GM21825 (cell line): ENCODE measurements around the gene COL4A2.

Experiments used
- ATAC-seq: cut with Tn5 transposase; IDR thresholded peaks from one replicate; pipeline ENCODE4 v1.9.1; 2021; ENCODE audit warnings: mild to moderate bottlenecking, moderate library complexity; ENCODE audit not compliant: unreplicated experiment

Gene COL4A2

DNA sequence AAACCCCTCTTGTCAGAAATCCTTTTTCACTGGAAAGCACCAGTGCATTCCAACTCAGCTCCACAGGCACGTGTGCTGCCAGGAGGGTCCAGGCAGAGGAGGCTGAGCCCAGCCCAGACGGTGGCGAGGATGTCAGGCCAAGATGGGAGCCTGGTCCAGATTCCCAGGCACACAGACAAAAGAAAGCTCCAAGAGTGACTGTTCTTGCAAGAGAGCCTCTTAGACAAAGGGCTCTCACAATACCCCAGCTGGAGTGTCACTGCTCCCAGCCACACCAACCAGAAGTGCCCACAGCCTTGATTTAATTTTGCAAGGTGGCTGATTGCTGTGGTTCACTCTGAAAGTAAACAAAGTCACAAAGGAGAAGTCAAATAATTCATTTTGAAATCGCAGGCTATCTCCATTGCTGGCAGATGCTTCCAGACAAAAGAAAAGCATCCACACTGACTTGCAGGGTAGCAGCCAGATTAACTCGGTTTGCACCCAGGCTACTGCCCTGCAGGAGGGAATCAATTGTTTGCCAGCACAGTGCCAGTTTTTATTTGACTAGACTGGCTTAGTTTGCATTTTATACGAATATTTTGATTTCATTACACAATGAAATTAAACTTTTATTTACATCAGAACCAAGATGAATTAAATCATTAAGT, 159.3 kb downstream of the COL4A2 start:
- no peak for ATAC-seq

DNA sequence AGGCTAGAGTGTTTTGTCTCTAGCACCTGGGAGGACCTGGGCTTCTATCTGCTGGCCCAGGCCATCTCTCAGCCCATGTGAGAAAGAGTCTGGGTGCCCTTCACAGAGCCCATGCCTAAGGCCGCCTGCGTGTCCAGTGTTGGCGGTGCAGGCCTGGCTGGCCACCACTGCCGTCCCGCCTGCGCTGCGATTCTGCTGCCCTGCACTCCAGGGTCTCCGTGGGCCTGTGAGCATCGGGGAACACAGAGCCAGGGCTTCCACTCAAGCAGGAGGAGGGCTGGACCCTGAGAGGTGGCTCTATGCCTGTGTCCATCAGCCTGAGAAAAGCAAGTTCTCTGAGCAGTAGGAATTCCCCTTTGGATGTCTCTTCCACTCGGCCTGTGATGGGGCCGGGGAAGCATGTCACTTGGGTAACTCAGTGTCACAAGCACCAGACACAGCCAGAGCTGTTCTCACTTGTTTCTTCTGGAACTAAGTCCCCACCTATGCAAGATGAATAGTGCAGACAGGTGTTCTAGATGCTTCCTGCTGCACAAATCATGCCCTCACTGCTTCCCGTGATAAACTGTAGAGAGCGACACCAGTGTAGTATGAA, 160.5 kb downstream of the COL4A2 start:
- no peak for ATAC-seq

- no peak for ATAC-seq
Observed at GRCh38 chr13:110468986-110469495, 162.0 kb downstream of the COL4A2 start.

DNA sequence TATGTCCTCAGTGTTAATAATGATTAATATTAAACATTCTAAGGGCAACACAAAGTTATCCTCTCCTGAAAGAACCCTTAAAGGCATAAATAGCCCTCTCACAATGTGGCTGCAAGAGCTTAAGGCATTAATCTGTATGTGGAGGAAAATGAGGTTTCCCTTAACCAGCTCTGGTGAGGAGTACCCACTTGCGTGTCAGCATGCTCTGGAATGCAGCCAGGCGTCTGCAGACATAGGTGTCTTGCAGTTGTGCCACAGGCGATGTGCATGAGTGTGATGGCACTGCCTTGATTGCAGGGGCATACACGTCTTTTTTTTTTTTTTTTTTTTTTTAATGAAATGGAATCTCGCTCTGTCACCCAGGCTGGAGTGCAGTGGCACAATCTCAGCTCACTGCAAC, 162.5 kb downstream of the COL4A2 start:
- no peak for ATAC-seq

- no peak for ATAC-seq
Observed at GRCh38 chr13:110470272-110471009, 163.4 kb downstream of the COL4A2 start.

DNA sequence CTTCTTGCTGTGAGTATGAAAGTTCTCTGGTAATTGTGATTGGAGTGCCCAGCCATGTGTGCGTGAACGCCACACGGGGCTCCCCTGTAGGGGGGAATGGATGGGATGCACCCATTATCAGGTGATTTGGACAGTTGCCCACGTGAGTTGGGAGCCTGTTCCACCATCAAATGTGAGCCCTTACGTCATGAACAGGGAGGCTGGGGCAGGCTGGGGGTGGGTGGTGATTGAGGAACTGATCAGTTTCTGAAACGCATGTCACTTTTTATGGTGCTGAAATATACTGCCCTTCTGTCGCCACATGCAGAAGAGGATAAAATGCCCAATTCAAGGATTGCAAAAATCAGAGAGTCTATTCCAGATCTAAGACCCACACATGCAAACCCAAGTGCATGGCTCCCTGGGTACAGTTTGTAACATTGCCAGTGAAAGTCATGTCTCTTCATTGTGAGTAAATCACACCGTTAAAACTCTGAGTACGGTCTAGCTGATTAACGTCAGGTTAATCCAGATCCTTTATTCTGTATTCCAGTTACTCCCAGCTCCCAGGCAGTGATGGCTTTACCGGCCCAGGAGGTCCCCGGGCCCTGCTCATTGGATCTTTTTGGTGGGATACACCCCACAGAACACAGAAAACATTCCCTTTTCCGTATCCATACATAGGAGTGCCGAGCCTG, 164.2 kb downstream of the COL4A2 start:
- peak; percentile 53 for ATAC-seq

- peak; percentile 97 for ATAC-seq
Observed at GRCh38 chr13:110471833-110472162, 164.7 kb downstream of the COL4A2 start.

GRCh38 chr13:110472904-110473563, 165.9 kb downstream of the COL4A2 start:
- no peak for ATAC-seq

GRCh38 chr13:110474713-110475112, 167.6 kb downstream of the COL4A2 start:
- ATAC-seq, result no peak

- no peak for ATAC-seq
Observed at GRCh38 chr13:110475117-110475516, 168.0 kb downstream of the COL4A2 start.

- ATAC-seq, result no peak
Observed at GRCh38 chr13:110475550-110476219, 168.6 kb downstream of the COL4A2 start.

DNA sequence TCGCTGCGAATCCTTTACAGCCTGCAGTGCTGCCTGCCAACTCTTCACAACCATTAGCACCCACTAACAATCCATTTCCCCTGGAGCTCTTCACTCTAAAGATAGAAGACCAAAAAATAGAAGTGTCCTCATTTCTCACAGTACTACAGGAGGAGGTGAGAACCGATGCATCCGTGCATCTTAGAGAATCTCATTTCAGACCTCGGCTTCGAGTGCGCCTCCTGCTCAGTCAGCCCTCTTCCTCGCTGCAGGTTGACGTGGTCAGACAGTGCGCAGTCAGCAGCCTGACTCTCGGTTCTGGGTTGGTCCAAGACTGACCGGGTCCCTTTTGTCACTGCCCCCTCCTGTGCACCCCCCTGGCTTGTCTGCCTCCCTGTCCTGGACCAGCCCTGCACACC, 169.1 kb downstream of the COL4A2 start:
- ATAC-seq, result no peak

DNA sequence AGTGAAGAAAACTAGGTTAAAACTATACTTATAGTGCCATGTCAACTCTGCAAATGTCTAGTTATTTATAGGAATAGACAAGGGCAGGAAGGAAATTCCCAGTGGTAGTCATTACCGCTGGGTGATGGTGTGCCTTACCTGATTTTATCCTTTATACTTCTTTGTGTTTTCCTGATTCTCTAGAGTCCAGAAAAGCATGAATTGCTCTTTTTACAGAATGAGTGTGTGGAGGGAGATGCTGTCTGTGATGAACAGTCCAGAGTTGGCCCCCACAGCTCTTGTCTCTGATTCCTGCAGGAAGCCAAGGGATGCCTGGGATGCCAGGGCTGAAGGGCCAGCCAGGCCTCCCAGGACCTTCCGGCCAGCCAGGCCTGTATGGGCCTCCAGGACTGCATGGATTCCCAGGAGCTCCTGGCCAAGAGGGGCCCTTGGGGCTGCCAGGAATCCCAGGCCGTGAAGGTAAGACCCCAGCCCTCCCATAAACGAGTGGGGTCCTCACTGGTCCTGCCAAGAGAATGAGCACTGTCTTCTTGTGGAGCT, 170.7 kb downstream of the COL4A2 start:
- ATAC-seq, result no peak

DNA sequence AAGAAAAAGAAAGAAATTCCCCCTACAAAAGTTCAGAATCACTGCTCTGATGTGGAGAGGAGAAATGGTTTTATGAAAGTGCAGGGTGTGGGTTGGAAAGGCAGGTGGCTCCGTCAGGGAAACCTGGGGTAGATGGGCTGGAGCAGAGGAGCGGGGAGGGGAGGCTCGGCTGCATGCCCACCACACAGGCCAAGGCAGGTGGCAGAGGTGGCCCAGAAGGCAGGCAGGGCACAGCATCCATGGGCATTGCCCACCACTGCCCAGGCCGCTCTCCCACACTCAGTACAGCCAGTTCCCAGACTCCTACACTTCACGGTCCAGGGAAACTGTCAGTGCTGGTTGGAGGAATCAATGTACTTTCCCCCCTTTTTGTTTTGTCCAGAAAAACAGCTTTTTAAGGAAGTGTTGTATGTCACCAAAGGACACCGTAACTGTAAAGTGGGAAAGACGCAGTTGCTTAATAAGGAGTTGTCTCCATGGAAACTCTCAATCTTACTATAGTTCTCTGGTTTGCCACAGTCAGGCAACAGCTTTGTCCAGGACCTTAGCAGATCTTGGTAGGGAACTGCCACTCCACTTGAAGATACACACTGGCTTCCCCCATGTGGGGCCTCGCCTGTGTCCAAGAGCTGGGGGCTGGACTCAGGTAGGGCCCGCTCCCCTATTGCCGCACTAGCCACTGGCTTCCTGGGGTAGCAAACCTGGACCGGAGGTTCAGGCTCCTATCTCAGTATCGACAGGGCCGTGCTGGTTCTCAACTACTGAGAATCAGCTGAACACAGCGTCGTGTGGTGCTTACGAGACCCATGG, 171.5 kb downstream of the COL4A2 start:
- no peak for ATAC-seq

DNA sequence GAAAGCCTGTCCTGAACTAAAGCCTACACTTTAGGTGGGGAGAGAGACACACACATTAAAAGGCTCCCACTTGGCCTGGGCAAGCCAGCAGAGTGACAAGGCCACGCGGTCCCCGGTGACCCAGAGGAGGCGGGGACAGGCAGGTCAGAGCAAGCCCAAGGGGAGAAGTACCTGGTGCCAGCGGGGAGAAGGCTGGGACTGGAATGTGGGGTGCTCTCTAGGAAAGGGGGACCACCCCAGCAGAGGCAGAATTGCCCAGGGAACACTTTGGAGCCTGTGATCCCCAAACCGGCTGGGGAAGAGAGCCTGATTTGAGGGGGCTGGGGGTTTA, 172.1 kb downstream of the COL4A2 start:
- no peak for ATAC-seq

DNA sequence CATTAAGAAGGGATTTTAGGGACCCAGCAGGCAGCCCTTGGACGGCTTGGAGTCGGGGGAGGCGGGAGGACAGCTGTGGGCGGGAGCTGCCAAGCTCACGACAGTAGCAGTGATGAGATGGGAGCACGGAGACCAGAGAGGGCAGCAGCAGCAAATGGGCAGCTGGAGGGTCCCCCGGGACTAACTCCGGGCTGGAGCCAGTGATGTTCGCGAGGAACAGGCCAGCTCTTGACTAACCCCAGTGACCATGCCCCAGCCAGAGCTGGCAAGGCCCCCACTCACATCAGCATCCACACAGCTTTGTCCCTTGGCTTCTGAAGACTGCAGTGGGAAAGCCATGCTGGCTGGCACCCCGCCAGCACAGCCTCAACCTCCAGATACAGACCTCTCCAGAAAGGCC, 172.6 kb downstream of the COL4A2 start:
- ATAC-seq, result no peak

DNA sequence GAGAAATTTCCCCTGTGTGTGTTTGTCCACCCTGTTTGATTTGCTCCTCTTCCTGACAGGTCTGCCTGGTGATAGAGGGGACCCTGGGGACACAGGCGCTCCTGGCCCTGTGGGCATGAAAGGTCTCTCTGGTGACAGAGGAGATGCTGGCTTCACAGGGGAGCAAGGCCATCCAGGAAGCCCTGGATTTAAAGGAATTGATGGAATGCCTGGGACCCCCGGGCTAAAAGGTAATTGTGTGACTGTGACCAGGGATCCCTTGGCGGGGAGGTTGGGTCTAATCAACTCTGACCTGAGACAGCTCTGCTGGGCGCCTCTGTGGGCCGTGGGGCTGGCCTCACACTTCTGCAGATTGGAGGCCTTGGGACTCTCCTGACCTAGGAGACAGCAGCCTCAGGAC, 173.1 kb downstream of the COL4A2 start:
- ATAC-seq, result no peak

- no peak for ATAC-seq
Observed at GRCh38 chr13:110483386-110483968, 176.4 kb downstream of the COL4A2 start.
